Measurements from ENCODE around the gene GUCD1. TPM values are rescaled to one million over a fixed set of nuclear protein-coding genes. Genes with fewer than 3 reads are reported as not detected.

Gene GUCD1
- total and polyA plus RNA-seq, 9 of the 15 experiments (the other 6 are each of a cell fraction or from before 2014, with no cell fraction given) = 31.5 to 67.8 (median 50.3) TPM

GRCh38 chr22:24555165-24556039, 464 bp upstream of the GUCD1 start, which contains the start of gene SNRPD3 (continued):
- TF ChIP-seq ZFP1 (CRISPR knock-in tag; IDR thresholded peaks at IDR 0.05) (no peak), ATF4 (CRISPR knock-in tag; IDR thresholded peaks at IDR 0.05) (no peak), MEIS2 (IDR thresholded peaks at IDR 0.05; ENCODE audit: partially characterized antibody) (no peak), FOXJ2 (tag; IDR thresholded peaks at IDR 0.05) (no peak), HCFC1 (IDR thresholded peaks at IDR 0.05; ENCODE audit: low read depth, low read length) (peak; percentile 81), SPI1 (IDR thresholded peaks at IDR 0.05; ENCODE audit: borderline replicate concordance, low read depth, low read length) (peak; percentile 37; the same call in 1 of the 2 replicates), NONO (IDR thresholded peaks at IDR 0.05; ENCODE audit: low read depth in 2 of 2, low read length in 1 of 2) (no peak), ZKSCAN1 (IDR thresholded peaks at IDR 0.05; ENCODE audit: low read depth, low read length) (no peak), TCF7L2 (IDR thresholded peaks at IDR 0.05; ENCODE audit: low read depth, low read length) (no peak)
- TF ChIP-seq, protein P1, sequence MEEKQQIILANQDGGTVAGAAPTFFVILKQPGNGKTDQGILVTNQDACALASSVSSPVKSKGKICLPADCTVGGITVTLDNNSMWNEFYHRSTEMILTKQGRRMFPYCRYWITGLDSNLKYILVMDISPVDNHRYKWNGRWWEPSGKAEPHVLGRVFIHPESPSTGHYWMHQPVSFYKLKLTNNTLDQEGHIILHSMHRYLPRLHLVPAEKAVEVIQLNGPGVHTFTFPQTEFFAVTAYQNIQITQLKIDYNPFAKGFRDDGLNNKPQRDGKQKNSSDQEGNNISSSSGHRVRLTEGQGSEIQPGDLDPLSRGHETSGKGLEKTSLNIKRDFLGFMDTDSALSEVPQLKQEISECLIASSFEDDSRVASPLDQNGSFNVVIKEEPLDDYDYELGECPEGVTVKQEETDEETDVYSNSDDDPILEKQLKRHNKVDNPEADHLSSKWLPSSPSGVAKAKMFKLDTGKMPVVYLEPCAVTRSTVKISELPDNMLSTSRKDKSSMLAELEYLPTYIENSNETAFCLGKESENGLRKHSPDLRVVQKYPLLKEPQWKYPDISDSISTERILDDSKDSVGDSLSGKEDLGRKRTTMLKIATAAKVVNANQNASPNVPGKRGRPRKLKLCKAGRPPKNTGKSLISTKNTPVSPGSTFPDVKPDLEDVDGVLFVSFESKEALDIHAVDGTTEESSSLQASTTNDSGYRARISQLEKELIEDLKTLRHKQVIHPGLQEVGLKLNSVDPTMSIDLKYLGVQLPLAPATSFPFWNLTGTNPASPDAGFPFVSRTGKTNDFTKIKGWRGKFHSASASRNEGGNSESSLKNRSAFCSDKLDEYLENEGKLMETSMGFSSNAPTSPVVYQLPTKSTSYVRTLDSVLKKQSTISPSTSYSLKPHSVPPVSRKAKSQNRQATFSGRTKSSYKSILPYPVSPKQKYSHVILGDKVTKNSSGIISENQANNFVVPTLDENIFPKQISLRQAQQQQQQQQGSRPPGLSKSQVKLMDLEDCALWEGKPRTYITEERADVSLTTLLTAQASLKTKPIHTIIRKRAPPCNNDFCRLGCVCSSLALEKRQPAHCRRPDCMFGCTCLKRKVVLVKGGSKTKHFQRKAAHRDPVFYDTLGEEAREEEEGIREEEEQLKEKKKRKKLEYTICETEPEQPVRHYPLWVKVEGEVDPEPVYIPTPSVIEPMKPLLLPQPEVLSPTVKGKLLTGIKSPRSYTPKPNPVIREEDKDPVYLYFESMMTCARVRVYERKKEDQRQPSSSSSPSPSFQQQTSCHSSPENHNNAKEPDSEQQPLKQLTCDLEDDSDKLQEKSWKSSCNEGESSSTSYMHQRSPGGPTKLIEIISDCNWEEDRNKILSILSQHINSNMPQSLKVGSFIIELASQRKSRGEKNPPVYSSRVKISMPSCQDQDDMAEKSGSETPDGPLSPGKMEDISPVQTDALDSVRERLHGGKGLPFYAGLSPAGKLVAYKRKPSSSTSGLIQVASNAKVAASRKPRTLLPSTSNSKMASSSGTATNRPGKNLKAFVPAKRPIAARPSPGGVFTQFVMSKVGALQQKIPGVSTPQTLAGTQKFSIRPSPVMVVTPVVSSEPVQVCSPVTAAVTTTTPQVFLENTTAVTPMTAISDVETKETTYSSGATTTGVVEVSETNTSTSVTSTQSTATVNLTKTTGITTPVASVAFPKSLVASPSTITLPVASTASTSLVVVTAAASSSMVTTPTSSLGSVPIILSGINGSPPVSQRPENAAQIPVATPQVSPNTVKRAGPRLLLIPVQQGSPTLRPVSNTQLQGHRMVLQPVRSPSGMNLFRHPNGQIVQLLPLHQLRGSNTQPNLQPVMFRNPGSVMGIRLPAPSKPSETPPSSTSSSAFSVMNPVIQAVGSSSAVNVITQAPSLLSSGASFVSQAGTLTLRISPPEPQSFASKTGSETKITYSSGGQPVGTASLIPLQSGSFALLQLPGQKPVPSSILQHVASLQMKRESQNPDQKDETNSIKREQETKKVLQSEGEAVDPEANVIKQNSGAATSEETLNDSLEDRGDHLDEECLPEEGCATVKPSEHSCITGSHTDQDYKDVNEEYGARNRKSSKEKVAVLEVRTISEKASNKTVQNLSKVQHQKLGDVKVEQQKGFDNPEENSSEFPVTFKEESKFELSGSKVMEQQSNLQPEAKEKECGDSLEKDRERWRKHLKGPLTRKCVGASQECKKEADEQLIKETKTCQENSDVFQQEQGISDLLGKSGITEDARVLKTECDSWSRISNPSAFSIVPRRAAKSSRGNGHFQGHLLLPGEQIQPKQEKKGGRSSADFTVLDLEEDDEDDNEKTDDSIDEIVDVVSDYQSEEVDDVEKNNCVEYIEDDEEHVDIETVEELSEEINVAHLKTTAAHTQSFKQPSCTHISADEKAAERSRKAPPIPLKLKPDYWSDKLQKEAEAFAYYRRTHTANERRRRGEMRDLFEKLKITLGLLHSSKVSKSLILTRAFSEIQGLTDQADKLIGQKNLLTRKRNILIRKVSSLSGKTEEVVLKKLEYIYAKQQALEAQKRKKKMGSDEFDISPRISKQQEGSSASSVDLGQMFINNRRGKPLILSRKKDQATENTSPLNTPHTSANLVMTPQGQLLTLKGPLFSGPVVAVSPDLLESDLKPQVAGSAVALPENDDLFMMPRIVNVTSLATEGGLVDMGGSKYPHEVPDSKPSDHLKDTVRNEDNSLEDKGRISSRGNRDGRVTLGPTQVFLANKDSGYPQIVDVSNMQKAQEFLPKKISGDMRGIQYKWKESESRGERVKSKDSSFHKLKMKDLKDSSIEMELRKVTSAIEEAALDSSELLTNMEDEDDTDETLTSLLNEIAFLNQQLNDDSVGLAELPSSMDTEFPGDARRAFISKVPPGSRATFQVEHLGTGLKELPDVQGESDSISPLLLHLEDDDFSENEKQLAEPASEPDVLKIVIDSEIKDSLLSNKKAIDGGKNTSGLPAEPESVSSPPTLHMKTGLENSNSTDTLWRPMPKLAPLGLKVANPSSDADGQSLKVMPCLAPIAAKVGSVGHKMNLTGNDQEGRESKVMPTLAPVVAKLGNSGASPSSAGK (IDR thresholded peaks at IDR 0.05) = peak; percentile 41; the same call in 1 of the 2 replicates
- TF ChIP-seq, protein P2, sequence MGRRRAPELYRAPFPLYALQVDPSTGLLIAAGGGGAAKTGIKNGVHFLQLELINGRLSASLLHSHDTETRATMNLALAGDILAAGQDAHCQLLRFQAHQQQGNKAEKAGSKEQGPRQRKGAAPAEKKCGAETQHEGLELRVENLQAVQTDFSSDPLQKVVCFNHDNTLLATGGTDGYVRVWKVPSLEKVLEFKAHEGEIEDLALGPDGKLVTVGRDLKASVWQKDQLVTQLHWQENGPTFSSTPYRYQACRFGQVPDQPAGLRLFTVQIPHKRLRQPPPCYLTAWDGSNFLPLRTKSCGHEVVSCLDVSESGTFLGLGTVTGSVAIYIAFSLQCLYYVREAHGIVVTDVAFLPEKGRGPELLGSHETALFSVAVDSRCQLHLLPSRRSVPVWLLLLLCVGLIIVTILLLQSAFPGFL (CRISPR knock-in tag; IDR thresholded peaks at IDR 0.05) = no peak
- TF ChIP-seq, protein P3, sequence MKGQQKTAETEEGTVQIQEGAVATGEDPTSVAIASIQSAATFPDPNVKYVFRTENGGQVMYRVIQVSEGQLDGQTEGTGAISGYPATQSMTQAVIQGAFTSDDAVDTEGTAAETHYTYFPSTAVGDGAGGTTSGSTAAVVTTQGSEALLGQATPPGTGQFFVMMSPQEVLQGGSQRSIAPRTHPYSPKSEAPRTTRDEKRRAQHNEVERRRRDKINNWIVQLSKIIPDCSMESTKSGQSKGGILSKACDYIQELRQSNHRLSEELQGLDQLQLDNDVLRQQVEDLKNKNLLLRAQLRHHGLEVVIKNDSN (CRISPR knock-in tag; IDR thresholded peaks at IDR 0.05) = no peak
